ENCODE results near the gene PRKCH.

GRCh38 chr14:61589691-61590581, 268.6 kb downstream of the PRKCH start:
- TF ChIP-seq ZFP30 (CRISPR knock-in tag; IDR thresholded peaks at IDR 0.05), result no peak
- TF ChIP-seq RARB (CRISPR knock-in tag; IDR thresholded peaks at IDR 0.05), result no peak
- TF ChIP-seq PATZ1 (CRISPR knock-in tag; IDR thresholded peaks at IDR 0.05; ENCODE audit: borderline replicate concordance), result no peak
- TF ChIP-seq BACH2 (CRISPR knock-in tag; IDR thresholded peaks at IDR 0.05; ENCODE audit: borderline replicate concordance), result no peak
- no peak for TF ChIP-seq CSRNP3 (CRISPR knock-in tag; IDR thresholded peaks at IDR 0.05)
- TF ChIP-seq ZNF8 (CRISPR knock-in tag; IDR thresholded peaks at IDR 0.05), result no peak

All from SK-N-SH treated with all-trans-retinoic acid at 6 μM for 48 hours (cell line).